Peyer's patch (tissue), 4 donors: ENCODE measurements around the gene CNOT3.

Experiments used
- POLR2A ChIP-seq, 2 donors: fragments of 450-650 bp; IDR thresholded peaks; one replicate each; pipeline ENCODE4 v1.5.1; 2017; ENCODE audit warnings: antibody characterized with exemption in 2 of 2, mild to moderate bottlenecking in 2 of 2, moderate library complexity in 2 of 2
- TF ChIP-seq, protein P1 (sequence below), 6 experiments: fragments of 450-650 bp in 4 of 6; fragments of 200-600 bp in 2 of 6; sonication (generic) in 1 of 6; IDR thresholded peaks; one replicate each; pipeline ENCODE4 v1.5.1; 2017 to 2019; ENCODE audit warnings: antibody characterized with exemption in 6 of 6, mild to moderate bottlenecking in 3 of 6, moderate library complexity in 1 of 6

- TF ChIP-seq, protein P1, sequence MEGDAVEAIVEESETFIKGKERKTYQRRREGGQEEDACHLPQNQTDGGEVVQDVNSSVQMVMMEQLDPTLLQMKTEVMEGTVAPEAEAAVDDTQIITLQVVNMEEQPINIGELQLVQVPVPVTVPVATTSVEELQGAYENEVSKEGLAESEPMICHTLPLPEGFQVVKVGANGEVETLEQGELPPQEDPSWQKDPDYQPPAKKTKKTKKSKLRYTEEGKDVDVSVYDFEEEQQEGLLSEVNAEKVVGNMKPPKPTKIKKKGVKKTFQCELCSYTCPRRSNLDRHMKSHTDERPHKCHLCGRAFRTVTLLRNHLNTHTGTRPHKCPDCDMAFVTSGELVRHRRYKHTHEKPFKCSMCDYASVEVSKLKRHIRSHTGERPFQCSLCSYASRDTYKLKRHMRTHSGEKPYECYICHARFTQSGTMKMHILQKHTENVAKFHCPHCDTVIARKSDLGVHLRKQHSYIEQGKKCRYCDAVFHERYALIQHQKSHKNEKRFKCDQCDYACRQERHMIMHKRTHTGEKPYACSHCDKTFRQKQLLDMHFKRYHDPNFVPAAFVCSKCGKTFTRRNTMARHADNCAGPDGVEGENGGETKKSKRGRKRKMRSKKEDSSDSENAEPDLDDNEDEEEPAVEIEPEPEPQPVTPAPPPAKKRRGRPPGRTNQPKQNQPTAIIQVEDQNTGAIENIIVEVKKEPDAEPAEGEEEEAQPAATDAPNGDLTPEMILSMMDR (IDR thresholded peaks at IDR 0.05): no peak
- TF ChIP-seq POLR2A (IDR thresholded peaks at IDR 0.05): no peak
Measured at GRCh38 chr19:54123682-54124081, 13.9 kb upstream of the CNOT3 start.
